Sigmoid colon (tissue), 7 donors: ENCODE measurements around the gene MOK. TPM values are rescaled to one million over a fixed set of nuclear protein-coding genes. Genes with fewer than 3 reads are reported as not detected.

Experiments
- DNase-seq: peaks from one replicate; pipeline ENCODE4 v3.0.0-alpha.2; 2019
- H3K27ac ChIP-seq, 4 donors: fragments of 200-600 bp; sonication (generic); one replicate each; pipeline ENCODE4 v1.5.1; 2016 to 2019; ENCODE audit warnings: mild to moderate bottlenecking in 1 of 4
- H3K27me3 ChIP-seq, 3 donors: fragments of 200-600 bp; sonication (generic); one replicate each; pipeline ENCODE4 v1.5.1; 2019; ENCODE audit warnings: mild to moderate bottlenecking in 1 of 3
- H3K36me3 ChIP-seq, 4 donors: fragments of 200-600 bp; sonication (generic); one replicate each; pipeline ENCODE4 v1.5.1; 2016 to 2019
- H3K4me1 ChIP-seq, 4 donors: fragments of 200-600 bp; sonication (generic); one replicate each; pipeline ENCODE4 v1.5.1; 2017 to 2019
- H3K4me3 ChIP-seq, 4 donors: fragments of 200-600 bp; sonication (generic); one replicate each; pipeline ENCODE4 v1.5.1; 2017 to 2019; ENCODE audit warnings: mild to moderate bottlenecking in 2 of 4, moderate library complexity in 1 of 4
- H3K9me3 ChIP-seq, 4 donors: fragments of 200-600 bp in 3 of 4; sonication (generic) in 3 of 4; one replicate each; pipeline versions ENCODE4 v1.5.1 to v1.6.1; 2013 to 2019
- EP300 ChIP-seq, 4 donors: sonication (generic); formaldehyde crosslinking; IDR thresholded peaks; one replicate each; pipeline ENCODE4 v1.6.1; 2017; ENCODE audit warnings: antibody characterized with exemption in 4 of 4
- POLR2A ChIP-seq, 2 donors: fragments of 450-650 bp; IDR thresholded peaks; one replicate each; pipeline ENCODE4 v1.6.1; 2016; ENCODE audit warnings: antibody characterized with exemption in 2 of 2, mild to moderate bottlenecking in 2 of 2, moderate library complexity in 2 of 2
- POLR2AphosphoS5 ChIP-seq, 4 donors: sonication (generic); formaldehyde crosslinking; IDR thresholded peaks; one replicate each; pipeline ENCODE4 v1.6.1; 2017; ENCODE audit warnings: antibody characterized with exemption in 4 of 4
- WGBS, 2 donors: extraction: QIAGEN DNeasy Blood & Tissue Kit; methylation state at CpG; one replicate each; pipeline ENCODE4 v1.1.7; 2013; 5-methylcytosine and 5-hydroxymethylcytosine counted together
- intact Hi-C: fragments of 100-400 bp; cut with DNase I; formaldehyde crosslinking; loops from one replicate; pipeline ENCODE4 v1.15.1; 2023
- polyA plus RNA-seq, 3 donors: library from polyadenylated mRNA; stranded (reverse); fragments of 200-250 nt; gene quantifications; one replicate each; pipeline ENCODE4 v1.2.3, GENCODE V29; 2013
- total RNA-seq, 4 donors: library from RNA; depleted of rRNA; stranded (reverse); fragments of >200 nt; gene quantifications; one replicate each; pipeline ENCODE4 v1.1.0, GENCODE V29; 2016
- TF ChIP-seq, protein P1 (sequence below), 4 experiments: fragments of 450-650 bp in 3 of 4; fragments of 200-600 bp in 1 of 4; IDR thresholded peaks; one replicate each; pipeline ENCODE4 v1.5.1; 2016 to 2019; ENCODE audit warnings: antibody characterized with exemption in 4 of 4, mild to moderate bottlenecking in 3 of 4, moderate library complexity in 2 of 4
- donor health status: healthy with polysubstance abuse.
- donor health status: Bipolar disorder and iron deficiency.
- donor health status: healthy.

MOK gene
- total and polyA plus RNA-seq, 7 donors, result 1.8 to 17.2 (median 9.4) TPM

DNA sequence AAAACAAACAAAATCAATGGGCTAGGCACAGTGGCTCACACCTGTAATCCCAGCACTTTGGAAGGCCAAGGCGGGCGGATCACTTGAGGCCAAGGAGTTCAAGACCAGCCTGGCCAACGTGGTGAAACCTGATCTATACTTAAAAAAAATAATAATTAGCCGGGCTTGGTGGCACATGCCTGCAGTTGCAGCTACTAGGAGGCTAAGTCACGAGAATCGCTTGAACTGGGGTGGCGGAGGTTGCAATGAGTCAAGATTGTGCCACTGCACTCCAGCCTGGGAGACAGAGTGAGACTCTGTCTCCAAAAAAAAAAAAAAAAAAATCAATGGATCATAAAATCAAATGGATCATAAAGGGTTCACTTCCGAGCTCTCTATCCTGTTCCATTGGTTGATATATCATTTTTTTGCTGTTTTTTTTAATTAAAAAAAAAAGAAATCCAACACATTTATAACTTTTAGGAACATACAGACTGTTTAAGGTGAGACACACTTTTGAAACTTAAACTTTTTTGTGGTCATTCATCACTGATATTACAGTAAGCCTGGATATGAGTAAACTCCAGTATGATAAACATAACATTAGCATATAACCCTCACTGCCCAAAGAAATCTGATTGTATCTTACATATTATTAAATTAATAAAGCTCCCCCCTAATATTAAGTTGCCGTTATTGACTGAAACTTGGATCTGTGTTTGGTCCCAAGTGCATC, 22.1 kb downstream of the MOK start:
- intact Hi-C loops, result no loop called here
- Histone ChIP-seq H3K4me3 (no peak overlapping the region), H3K36me3 (peaks cover 0 to 16% (median 2%) of the 10 kb centered on the region in 4 donors), H3K27me3 (no peaks in the 10 kb centered on the region), H3K4me1 (peaks cover 0 to 8% (median 8%) of the 10 kb centered on the region in 4 donors), H3K9me3 (no peaks in the 10 kb centered on the region), H3K27ac (no peak overlapping the region)
- WGBS, 2 donors, result 87 to 93% methylated on average over 9 of the region's 9 CpGs
- TF ChIP-seq, protein P1, sequence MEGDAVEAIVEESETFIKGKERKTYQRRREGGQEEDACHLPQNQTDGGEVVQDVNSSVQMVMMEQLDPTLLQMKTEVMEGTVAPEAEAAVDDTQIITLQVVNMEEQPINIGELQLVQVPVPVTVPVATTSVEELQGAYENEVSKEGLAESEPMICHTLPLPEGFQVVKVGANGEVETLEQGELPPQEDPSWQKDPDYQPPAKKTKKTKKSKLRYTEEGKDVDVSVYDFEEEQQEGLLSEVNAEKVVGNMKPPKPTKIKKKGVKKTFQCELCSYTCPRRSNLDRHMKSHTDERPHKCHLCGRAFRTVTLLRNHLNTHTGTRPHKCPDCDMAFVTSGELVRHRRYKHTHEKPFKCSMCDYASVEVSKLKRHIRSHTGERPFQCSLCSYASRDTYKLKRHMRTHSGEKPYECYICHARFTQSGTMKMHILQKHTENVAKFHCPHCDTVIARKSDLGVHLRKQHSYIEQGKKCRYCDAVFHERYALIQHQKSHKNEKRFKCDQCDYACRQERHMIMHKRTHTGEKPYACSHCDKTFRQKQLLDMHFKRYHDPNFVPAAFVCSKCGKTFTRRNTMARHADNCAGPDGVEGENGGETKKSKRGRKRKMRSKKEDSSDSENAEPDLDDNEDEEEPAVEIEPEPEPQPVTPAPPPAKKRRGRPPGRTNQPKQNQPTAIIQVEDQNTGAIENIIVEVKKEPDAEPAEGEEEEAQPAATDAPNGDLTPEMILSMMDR (IDR thresholded peaks at IDR 0.05), result no peak
- TF ChIP-seq EP300 (IDR thresholded peaks at IDR 0.05) (no peak), POLR2A (IDR thresholded peaks at IDR 0.05) (no peak)
- DNase-seq, result no peak

DNA sequence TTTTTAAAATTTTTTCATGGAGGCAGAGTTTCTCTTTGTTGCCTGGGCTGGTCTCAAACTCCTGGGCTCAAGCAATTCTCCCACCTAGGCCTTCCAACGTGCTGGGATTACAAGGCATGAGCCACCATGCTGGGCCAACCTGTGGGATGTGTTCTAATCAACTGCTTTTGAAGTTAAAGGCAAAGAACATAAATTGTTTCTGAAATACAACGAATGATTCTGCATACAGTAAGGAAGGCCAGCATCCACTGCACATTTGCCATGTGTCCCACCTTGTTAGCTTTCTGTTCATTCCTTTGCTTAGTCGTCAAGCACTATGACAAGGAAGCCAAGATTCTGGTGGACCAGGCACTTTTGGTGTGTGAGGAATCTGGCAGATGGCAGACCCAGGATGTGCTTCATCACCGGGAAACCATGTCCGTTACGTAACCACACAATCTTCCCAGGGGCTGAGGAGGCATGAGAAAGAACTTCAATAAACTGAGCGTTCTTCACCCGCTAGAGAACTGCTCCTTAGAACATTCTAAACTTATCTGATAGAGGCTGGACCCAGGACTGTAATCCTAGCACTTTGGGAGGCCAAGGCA, 24.5 kb downstream of the MOK start:
- 94 to 95% methylated on average over 8 of the region's 8 CpGs for WGBS, 2 donors
- H3K4me1 ChIP-seq, result peaks cover 0 to 14% (median 11%) of the 10 kb centered on the region in 4 donors
- intact Hi-C loops, result no loop called here
- no peaks in the 10 kb centered on the region for H3K27me3 ChIP-seq
- no peak overlapping the region for H3K27ac ChIP-seq
- DNase-seq, result no peak
- TF ChIP-seq, protein P1 (IDR thresholded peaks at IDR 0.05), result no peak
- no peak for TF ChIP-seq EP300 (IDR thresholded peaks at IDR 0.05)
- TF ChIP-seq POLR2AphosphoS5 (IDR thresholded peaks at IDR 0.05), result no peak
- no peak for TF ChIP-seq POLR2A (IDR thresholded peaks at IDR 0.05)
- no peak overlapping the region for H3K4me3 ChIP-seq
- no peaks in the 10 kb centered on the region for H3K9me3 ChIP-seq
- H3K36me3 ChIP-seq, result peaks cover 0 to 16% (median 2%) of the 10 kb centered on the region in 4 donors

DNA sequence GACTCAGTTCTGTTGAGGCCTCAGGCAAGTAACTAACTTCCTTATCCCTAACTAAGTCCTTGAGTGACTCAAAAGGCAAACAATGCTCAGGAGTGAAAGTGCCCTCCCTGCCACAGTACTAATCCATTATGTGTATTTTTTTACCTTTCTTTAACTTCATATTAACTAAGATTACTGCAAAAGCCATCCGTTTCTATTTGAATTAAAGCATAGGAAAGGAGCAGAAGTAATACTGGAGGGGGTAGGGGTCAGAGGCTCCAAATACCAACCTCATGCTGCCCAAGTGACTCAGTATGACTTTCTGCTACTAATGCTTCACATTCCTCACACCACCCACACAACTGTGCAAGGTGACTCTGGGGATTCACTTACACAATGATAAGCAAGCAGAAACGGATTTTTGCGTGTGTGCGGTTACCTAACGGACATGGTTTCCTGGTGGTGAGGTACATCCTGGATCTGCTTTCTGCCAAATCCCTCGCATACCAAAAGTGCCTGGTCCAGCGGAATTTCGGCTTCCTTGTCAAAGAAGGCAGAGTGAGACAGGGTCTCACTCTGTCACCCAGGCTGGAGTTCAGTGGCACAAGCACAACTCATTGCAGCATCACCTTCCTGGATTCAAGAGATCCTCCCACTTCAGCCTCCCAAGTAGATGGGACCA, 25.1 kb downstream of the MOK start:
- Histone ChIP-seq H3K27me3 (no peaks in the 10 kb centered on the region), H3K36me3 (peaks cover 0 to 16% (median 2%) of the 10 kb centered on the region in 4 donors), H3K27ac (no peak overlapping the region), H3K4me3 (no peak overlapping the region), H3K4me1 (peaks cover 0 to 14% (median 11%) of the 10 kb centered on the region in 4 donors), H3K9me3 (no peaks in the 10 kb centered on the region)
- DNase-seq, result no peak
- WGBS, 2 donors, result 82 to 88% methylated on average over 8 of the region's 8 CpGs
- TF ChIP-seq EP300 (IDR thresholded peaks at IDR 0.05) (no peak), POLR2A (IDR thresholded peaks at IDR 0.05) (no peak), POLR2AphosphoS5 (IDR thresholded peaks at IDR 0.05) (no peak)
- TF ChIP-seq, protein P1 (IDR thresholded peaks at IDR 0.05), result no peak
- intact Hi-C loops, result no loop called here

DNA sequence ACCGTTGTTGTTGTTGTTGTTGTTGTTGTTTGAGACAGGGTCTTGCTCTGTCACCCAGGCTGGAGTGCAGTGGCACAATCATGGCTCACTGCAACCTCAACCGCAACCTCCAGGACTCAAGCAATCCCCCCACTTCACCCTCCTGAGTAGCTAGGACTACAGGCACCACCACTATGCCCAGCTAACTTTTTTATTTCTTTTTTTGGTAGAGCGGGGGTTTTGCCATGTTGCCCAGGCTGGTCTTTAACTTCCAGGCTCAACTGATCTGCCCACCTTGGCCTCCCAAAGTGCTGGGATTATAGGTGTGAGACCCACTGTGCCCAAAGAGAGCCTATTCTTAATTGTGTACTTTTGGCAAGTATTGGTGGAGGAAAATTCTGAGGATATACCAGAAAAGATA, 25.7 kb downstream of the MOK start:
- H3K4me3 ChIP-seq, result no peak overlapping the region
- DNase-seq, result no peak
- H3K9me3 ChIP-seq, result no peaks in the 10 kb centered on the region
- H3K27ac ChIP-seq, result peak overlapping the region in 1 of 4 donors; percentile 56
- intact Hi-C loops, result no loop called here
- peaks cover 0 to 16% (median 2%) of the 10 kb centered on the region in 4 donors for H3K36me3 ChIP-seq
- peaks cover 0 to 14% (median 11%) of the 10 kb centered on the region in 4 donors for H3K4me1 ChIP-seq
- no peaks in the 10 kb centered on the region for H3K27me3 ChIP-seq
- TF ChIP-seq POLR2A (IDR thresholded peaks at IDR 0.05) (no peak), POLR2AphosphoS5 (IDR thresholded peaks at IDR 0.05) (no peak), EP300 (IDR thresholded peaks at IDR 0.05) (no peak)
- TF ChIP-seq, protein P1 (IDR thresholded peaks at IDR 0.05), result no peak
- 84 to 85% methylated on average over 3 of the region's 3 CpGs for WGBS, 2 donors
